HPDE6-E6E7 (cell line): Measurements from ENCODE around the gene DNAH10.
"Not testable (repeated sequence)": the region's sequence is repeated elsewhere in the genome, so short reads cannot be mapped to it uniquely, and the experiment has no call there.

Source experiments
- DNase-seq: peaks from one replicate; pipeline ENCODE4 v3.0.0; 2011; ENCODE audit warnings: missing footprints; ENCODE audit errors: extremely low spot score

The DNAH10 gene

DNA sequence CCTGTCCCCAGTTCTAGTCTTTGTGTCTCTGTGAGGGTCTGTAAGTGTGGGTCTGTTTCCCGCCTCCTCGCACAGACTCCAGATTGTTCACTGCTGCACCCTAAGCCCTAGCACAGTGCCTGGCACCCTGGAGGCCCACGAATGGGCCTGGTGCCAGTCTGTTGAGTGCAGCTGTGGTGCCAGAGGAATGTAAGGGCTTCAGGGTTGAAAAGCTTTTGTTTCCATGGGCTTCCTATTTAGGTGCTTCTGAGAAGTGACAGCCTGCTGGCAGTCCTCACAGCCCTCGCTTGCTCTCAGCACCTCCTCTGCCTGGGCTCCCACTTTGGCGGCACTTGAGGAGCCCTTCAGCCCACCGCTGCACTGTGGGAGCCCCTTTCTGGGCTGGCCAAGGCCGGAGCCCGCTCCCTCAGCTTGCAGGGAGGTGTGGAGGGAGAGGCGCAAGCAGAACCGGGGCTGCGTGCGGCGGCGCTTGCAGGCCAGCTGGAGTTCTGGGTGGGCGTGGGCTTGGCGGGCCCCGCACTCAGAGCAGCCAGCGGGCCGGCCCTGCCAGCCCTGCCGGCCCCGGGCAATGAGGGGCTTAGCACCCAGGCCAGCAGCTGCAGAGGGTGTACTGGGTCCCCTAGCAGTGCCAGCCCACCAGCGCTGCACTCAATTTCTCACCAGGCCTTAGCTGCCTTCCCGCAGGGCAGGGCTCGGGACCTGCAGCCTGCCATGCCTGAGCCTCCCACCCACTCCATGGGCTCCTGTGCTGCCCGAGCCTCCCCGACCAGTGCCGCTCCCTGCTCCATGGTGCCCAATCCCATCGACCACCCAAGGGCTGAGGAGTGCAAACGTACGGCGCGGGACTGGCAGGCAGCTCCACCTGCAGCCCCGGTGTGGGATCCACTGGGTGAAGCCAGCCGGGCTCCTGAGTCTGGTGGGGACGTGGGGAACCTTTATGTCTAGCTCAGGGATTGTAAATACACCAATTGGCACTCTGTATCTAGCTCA lies 184.7 kb downstream of the DNAH10 start:
- DNase-seq, result not testable (repeated sequence)

DNA sequence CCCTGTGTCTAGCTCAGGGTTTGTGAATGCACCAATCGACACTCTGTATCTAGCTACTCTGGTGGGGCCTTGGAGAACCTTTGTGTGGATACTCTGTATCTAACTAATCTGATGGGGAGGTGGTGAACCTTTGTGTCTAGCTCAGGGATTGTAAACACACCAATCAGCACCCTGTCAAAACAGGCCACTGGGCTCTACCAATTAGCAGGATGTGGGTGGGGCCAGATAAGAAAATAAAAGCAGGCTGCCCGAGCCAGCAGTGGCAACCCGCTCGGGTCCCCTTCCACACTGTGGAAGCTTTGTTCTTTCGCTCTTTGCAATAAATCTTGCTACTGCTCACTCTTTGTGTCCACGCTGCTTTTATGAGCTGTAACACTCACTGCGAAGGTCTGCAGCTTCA lies 185.4 kb downstream of the DNAH10 start:
- not testable (repeated sequence) for DNase-seq

- no peak for DNase-seq
Observed at GRCh38 chr12:123948401-123948795, 186.3 kb downstream of the DNAH10 start.

DNA sequence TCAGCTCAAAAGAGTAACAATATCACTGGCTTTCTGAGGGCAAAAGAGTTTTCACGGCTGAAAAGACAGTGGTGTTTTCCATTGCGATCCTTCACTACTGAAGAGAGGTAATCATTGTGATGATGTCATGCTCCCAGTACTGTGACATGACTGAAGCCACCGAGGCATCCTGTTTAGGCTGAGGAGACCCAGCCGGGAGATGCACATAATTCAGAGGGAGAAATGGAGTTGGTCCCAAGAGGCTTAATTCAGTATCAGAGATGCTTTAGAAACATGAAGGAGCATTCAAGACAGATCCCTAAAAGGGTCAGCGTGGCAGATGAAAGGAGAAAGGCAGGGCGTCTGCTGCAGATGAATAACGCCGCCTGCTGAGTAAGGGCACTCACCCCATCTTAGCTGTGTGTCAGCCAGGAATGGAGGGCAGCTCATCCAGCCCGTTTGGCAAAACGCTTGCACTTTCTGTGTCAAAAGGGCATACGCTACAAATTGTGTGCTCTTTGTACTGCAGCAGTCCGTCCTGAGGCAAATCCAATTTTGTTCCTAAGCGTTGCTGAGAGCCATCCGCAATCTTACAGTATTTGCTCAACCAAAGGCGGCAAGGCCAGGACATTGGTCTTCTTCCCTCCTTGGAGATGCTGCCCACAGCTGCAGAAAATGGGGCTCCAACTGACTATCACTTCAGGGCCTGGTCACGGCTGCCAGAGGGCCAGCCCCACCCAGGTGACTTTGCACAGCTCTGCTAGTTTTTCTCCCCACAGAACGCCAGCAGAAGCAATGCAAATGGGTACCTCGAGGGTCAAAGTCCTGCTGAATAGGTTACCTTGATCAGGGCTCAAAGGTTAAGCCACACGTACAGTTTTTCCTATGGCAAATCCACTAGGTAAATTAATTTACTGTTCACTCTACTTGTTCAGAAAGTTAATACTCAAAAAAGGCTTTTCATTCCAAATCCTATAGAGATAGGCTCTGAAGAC lies 187.0 kb downstream of the DNAH10 start:
- no peak for DNase-seq

DNA sequence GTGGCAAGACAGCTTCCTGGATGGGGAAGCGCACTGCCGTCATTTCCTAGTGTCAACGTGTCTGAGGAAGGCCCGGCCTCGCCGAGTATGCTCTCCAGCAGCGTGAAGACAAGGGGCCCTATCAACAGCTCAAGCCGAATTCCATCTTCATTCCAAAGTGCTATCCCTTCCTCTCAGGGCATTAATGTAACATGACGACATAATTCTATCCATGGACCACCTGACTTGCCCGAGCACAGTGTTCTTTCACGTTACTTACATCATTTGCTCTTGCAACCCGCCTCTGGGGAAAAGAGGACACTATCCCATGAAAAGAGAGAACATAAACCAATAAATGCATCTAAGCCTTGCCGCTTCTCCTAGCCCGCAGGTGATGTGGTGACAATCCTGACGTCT lies 187.7 kb downstream of the DNAH10 start:
- no peak for DNase-seq

DNA sequence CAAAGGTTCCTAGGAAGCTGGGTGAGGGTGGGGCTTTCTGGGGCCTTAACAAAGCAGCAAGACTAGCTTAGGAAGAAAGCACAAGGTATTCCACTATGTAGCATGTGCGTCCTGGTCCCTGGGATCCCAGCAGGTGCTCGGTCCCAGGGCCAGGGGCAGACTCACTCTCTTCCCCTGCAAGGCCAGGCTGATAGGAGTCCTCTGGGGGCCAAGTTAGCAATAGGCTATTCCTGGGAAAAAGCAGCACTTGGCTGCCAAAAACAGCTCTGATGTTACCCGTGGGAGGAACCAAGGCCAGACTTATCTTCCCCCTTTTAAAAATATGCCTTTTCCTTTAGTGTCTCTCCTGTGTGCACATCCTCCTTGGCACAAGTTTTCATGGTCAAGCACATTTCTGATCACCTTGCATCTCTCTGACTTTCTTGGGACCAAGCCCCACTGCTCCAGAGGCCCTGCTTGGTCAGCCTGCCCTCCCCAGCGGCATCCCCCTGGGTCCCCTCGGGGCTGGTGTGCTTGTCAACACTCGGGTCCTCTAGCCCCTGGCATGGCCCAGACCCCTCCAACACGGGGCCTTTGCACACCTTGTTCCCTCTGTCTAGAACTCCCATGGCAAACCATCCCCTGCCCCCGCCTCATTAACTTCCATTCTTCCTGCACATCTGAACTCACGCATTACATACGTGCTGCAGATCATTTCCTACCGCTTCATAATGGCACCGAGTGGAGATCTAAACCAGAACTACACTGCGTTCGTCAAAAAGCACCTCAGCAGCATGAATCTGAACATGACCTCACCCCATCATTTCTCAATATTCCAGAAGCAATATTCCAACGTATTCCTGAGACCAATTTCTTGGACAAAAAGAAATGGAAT lies 188.6 kb downstream of the DNAH10 start:
- DNase-seq, result no peak

GRCh38 chr12:123951467-123951866 lies 189.4 kb downstream of the DNAH10 start:
- no peak for DNase-seq

- no peak for DNase-seq
Observed at GRCh38 chr12:123952037-123952436, 189.9 kb downstream of the DNAH10 start.

- DNase-seq, result no peak
Observed at GRCh38 chr12:123954647-123955350, 192.7 kb downstream of the DNAH10 start.

DNA sequence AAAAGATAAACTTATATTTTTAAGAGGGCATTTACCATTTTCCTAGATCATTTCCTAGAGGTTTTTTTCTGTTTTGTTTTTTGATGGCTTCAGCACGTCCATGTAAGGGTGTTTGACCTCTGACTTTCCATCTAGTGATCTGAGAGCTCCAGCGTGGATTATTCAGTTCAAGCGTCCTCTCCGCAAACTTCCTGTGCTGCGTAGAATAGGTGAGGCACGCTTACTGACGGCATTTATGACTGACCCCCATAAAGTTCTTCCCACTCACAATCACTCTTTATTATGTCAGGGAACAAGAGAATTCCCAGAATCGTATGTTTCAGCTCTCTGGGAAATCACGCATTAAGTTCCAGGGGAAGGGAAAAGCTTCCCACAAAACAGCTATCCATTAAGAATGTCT lies 194.1 kb downstream of the DNAH10 start:
- no peak for DNase-seq

- no peak for DNase-seq
Observed at GRCh38 chr12:123957196-123957595, 195.1 kb downstream of the DNAH10 start.

DNA sequence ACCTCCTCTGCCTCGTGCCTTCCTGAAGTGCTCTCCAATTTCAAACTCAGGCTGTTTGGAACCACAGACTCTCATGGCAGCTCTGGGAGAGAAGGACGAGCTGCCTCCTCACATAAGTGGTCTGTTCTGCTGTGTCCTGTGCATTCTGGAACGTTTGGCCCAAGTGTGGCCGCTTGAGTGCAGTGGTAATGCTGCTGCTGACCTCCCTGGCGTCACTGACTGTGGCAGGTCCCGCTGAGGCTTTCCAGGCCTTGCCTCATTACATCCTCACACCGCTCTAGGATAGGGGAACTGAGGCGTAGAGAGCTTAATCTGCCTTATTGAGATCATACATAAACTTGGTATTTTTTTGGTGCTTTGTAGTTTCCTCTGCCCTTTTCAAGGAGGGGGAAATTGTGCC lies 196.4 kb downstream of the DNAH10 start:
- no peak for DNase-seq

DNA sequence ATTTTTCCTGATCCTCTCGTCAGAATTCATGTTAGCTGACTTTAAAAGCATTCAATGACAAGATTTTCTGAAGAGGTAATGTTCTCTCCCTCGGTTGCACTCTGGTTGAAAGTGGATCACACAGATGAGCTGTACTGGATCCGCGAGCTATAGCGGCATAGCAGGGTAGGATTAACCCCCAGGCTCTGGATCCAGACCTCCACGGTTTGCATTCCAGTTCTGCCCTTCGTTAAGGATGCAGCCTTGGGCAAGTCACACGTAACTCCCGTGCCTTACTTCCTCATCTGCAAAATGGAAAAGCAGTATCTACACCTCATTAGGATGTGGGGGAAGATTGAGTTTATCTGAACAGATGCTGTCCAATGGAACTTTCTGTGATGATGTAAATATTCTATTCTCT lies 196.8 kb downstream of the DNAH10 start:
- no peak for DNase-seq

DNA sequence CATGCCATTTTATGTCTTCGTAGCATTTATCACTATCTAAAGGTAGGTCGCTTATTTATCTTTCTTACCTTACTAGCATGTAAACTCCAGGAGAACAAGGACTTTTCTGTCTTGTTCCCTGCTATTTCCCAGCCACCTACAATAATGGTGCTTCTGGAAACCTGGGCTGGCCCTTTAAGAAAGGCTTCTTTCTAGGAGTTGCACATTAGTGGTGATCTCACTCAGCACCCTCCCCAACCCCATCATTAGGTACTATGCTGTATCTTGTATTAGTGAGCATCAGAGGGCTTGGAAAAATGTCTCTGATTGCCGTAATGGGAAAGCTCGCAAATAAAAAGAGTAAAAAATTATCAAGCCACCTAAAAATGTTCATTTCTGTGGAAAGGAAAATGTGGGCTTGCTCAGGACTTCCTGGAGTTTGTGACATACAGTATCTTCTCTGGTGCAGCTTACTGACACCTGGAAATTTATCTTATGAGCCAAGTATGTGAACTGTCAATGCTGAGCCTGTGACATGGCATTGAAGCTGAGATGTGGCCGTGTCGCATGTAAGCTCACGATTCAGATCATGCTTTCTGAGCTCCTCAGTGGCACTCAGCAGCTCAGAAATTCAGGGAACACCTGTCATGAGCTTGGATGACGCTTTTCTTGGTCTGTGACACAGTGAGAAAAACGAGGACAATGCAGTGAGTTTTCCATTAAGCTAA lies 198.1 kb downstream of the DNAH10 start:
- no peak for DNase-seq

DNA sequence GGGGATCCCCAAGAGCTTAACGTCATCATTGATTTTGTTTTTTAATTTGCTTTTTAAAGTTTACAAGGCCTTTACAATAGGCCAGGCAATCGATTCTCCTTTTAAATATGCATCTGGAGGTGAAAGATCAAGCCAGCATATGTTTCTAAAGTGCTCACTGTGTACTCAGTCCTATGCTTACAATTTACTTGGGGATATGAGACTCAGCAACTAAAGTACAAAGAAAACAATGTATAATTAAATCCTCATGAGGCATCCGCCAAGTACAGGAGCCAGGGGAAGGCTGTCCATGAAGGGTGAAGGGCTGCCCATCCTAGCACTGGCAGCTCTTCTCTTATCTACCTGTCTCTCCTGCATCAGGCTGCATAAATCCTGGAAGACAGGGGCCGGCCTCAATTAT lies 198.8 kb downstream of the DNAH10 start:
- DNase-seq, result no peak

GRCh38 chr12:123961585-123962345 lies 199.7 kb downstream of the DNAH10 start:
- DNase-seq, result no peak

- no peak for DNase-seq
Observed at GRCh38 chr12:123962513-123962912, 200.4 kb downstream of the DNAH10 start.

- DNase-seq, result no peak
Observed at GRCh38 chr12:123963821-123964220, 201.7 kb downstream of the DNAH10 start.

GRCh38 chr12:123965382-123965781 lies 203.3 kb downstream of the DNAH10 start:
- DNase-seq, result no peak
